T-helper 1 cell treated with Interleukin-12 subunit alpha and Interleukin-12 subunit beta and Interleukin-4 antibody, amounts not matched to agents 30 μg/mL and 1 μg/mL, for 36 hours (primary cell): ENCODE measurements around the gene ENKD1.

ENCODE experiments used
- H3K27ac Mint-ChIP-seq: one replicate; pipeline ENCODE4 v1.8.0; 2021; ENCODE audit warnings: mild to moderate bottlenecking, mixed read lengths
- H3K27me3 Mint-ChIP-seq: one replicate; pipeline ENCODE4 v1.8.0; 2021; ENCODE audit warnings: low read depth, mixed read lengths
- H3K36me3 Mint-ChIP-seq: one replicate; pipeline ENCODE4 v1.8.0; 2021; ENCODE audit warnings: low read depth, mixed read lengths
- H3K4me1 Mint-ChIP-seq: one replicate; pipeline ENCODE4 v1.8.0; 2021; ENCODE audit warnings: low read depth, mixed read lengths
- H3K4me3 Mint-ChIP-seq: one replicate; pipeline ENCODE4 v1.8.0; 2021; ENCODE audit warnings: mild to moderate bottlenecking, moderate library complexity, mixed read lengths
- H3K9me3 Mint-ChIP-seq: one replicate; pipeline ENCODE4 v1.8.0; 2021; ENCODE audit warnings: mixed read lengths

The ENKD1 gene

DNA sequence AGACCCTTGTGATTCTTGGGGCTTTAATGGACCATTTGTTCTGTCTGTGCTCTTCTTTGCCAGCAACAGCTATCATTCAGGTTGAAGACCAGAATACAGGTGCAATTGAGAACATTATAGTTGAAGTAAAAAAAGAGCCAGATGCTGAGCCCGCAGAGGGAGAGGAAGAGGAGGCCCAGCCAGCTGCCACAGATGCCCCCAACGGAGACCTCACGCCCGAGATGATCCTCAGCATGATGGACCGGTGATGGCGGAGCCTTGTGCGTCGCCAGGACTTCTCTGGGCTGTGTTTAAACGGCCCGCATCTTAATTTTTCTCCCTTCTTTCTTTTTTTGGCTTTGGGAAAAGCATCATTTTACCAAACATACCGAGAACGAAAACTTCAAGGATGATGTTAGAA is 28.9 kb downstream of the ENKD1 start:
- no peak overlapping the region for H3K27ac Mint-ChIP-seq
- H3K27me3 Mint-ChIP-seq, result no peaks in the 10 kb centered on the region
- H3K4me1 Mint-ChIP-seq, result no peaks in the 10 kb centered on the region
- H3K36me3 Mint-ChIP-seq, result peaks cover 19% of the 10 kb centered on the region
- no peaks in the 10 kb centered on the region for H3K9me3 Mint-ChIP-seq
- no peak overlapping the region for H3K4me3 Mint-ChIP-seq

DNA sequence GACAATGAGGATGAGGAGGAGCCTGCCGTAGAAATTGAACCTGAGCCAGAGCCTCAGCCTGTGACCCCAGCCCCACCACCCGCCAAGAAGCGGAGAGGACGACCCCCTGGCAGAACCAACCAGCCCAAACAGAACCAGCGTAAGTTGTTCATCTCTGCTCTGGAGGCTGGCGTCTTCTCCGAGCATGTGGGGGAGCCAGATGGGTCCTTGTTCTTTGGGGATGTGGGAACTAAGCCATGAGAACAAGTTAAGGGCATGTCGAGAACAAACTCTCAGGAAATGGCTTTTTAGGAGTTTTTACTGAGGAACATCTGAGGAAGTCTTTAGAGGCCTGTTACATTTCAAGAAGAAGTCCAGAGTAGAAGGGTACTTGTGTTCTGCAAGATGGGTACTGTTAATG is 29.8 kb downstream of the ENKD1 start:
- Mint-ChIP-seq H3K4me3 (no peak overlapping the region), H3K4me1 (no peaks in the 10 kb centered on the region), H3K9me3 (no peaks in the 10 kb centered on the region), H3K36me3 (peaks cover 25% of the 10 kb centered on the region), H3K27me3 (no peaks in the 10 kb centered on the region), H3K27ac (no peak overlapping the region)

DNA sequence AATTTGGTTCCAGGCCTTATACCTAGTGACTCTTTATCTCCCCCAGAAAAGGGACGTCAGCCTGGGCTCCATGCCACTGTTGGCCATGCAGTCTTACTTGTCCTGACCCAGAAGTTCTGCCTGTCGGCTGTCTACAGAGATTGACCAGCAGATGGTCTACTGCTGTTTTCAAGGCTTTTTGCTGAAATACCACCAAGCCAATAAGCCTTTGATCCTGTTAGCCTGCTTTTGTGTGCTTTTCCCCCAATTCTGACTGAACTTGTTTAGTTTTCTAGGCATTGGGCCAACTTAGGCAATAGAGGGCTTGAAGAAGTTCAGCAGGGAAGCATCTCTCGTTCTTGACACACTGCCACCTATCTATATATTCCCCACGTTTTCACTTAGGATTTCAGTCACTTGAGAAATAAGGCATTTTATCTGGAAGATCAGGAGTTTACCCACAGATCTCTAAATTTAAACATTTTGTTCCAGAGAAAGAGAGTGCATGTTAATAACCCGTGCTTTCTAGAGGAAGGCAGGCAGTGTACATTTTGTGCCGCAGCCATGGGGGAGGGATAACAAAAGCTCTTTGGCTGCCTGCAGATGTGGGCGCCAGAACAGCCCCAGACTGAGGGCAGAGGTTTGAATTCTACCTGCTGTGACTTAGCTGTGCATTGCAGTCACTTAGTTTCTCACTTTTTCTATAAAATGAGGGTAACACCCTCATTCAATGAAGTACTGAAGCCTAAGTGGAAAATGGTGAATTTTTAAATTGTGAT is 34.0 kb downstream of the ENKD1 start:
- no peak overlapping the region for H3K27ac Mint-ChIP-seq
- H3K4me1 Mint-ChIP-seq, result no peaks in the 10 kb centered on the region
- no peaks in the 10 kb centered on the region for H3K9me3 Mint-ChIP-seq
- peaks cover 33% of the 10 kb centered on the region for H3K36me3 Mint-ChIP-seq
- no peak overlapping the region for H3K4me3 Mint-ChIP-seq
- no peaks in the 10 kb centered on the region for H3K27me3 Mint-ChIP-seq

DNA sequence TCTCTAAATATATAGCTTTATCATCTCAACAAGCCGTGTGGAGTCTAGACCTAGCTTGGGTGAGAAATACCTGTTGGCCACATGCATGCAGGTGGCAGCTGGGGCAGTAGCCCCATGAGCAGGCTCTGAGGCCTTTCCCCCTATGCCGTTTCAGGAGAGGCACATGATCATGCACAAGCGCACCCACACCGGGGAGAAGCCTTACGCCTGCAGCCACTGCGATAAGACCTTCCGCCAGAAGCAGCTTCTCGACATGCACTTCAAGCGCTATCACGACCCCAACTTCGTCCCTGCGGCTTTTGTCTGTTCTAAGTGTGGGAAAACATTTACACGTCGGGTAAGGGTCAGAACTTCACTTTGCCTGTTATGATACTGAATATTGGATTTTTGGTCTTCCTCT is 38.3 kb downstream of the ENKD1 start:
- Mint-ChIP-seq H3K4me3 (no peak overlapping the region), H3K27ac (no peak overlapping the region), H3K27me3 (no peaks in the 10 kb centered on the region), H3K4me1 (peaks cover 3% of the 10 kb centered on the region), H3K9me3 (no peaks in the 10 kb centered on the region), H3K36me3 (peaks cover 45% of the 10 kb centered on the region)

DNA sequence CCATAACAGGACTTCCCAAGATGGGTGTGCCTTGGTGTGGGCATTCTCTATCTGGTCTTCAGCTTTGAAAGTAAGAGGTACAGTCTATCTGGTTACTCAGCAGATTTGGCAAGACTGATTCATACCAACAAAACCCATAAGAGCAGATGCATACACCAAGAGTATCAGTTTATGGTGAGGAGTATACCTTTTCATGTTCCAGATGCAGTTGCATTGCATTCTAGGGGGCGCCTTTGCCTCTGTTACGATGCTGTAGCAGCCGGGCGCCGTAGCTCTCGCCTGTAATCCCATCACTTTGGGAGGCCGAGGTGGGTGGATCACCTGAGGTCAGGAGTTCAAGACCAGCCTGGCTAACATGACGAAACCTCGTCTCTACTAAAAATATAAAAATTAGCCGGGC is 52.7 kb downstream of the ENKD1 start:
- Mint-ChIP-seq H3K4me1 (peaks cover 2% of the 10 kb centered on the region), H3K27ac (no peak overlapping the region), H3K27me3 (no peaks in the 10 kb centered on the region), H3K36me3 (peaks cover 30% of the 10 kb centered on the region), H3K9me3 (no peaks in the 10 kb centered on the region), H3K4me3 (no peak overlapping the region)
